GM19023 (cell line): ENCODE results near the gene HIF1A.

Source experiments
- ATAC-seq: cut with Tn5 transposase; IDR thresholded peaks from one replicate; pipeline ENCODE4 v1.9.1; 2021; ENCODE audit warnings: mild to moderate bottlenecking, moderate library complexity; ENCODE audit not compliant: unreplicated experiment

HIF1A gene

GRCh38 chr14:61672796-61673195 lies 22.5 kb upstream of the HIF1A start:
- ATAC-seq = no peak

- ATAC-seq = no peak
Observed at GRCh38 chr14:61673305-61673704, 22.0 kb upstream of the HIF1A start.

- ATAC-seq = no peak
Observed at GRCh38 chr14:61675291-61675690, 20.0 kb upstream of the HIF1A start.

- ATAC-seq = no peak
Observed at GRCh38 chr14:61677479-61677878, 17.8 kb upstream of the HIF1A start.

GRCh38 chr14:61678975-61679374 lies 16.3 kb upstream of the HIF1A start:
- no peak for ATAC-seq

- ATAC-seq = no peak
Observed at GRCh38 chr14:61681413-61681812, 13.9 kb upstream of the HIF1A start.

GRCh38 chr14:61683108-61683507 lies 12.2 kb upstream of the HIF1A start:
- no peak for ATAC-seq

GRCh38 chr14:61690039-61690438 lies 5.3 kb upstream of the HIF1A start:
- ATAC-seq = no peak

GRCh38 chr14:61690982-61691381 lies 4.3 kb upstream of the HIF1A start:
- ATAC-seq = no peak

GRCh38 chr14:61691495-61691894 lies 3.8 kb upstream of the HIF1A start:
- ATAC-seq = no peak

- ATAC-seq = no peak
Observed at GRCh38 chr14:61694039-61694438, 1.3 kb upstream of the HIF1A start.

- peak; percentile 17 for ATAC-seq
Observed at GRCh38 chr14:61695695-61696527, 598 bp downstream of the HIF1A start.

GRCh38 chr14:61696753-61697318 lies 1.5 kb downstream of the HIF1A start:
- no peak for ATAC-seq

GRCh38 chr14:61698206-61698980 lies 3.1 kb downstream of the HIF1A start:
- ATAC-seq = no peak

- ATAC-seq = no peak
Observed at GRCh38 chr14:61699027-61699426, 3.7 kb downstream of the HIF1A start.

GRCh38 chr14:61700104-61700886 lies 5.0 kb downstream of the HIF1A start:
- no peak for ATAC-seq

GRCh38 chr14:61701946-61702345 lies 6.6 kb downstream of the HIF1A start:
- no peak for ATAC-seq

GRCh38 chr14:61703342-61704129 lies 8.2 kb downstream of the HIF1A start:
- no peak for ATAC-seq

GRCh38 chr14:61704554-61704953 lies 9.2 kb downstream of the HIF1A start:
- no peak for ATAC-seq

- ATAC-seq = no peak
Observed at GRCh38 chr14:61705017-61705416, 9.7 kb downstream of the HIF1A start.
